Transverse colon (tissue), 4 donors: ENCODE measurements around the gene CYFIP2. TPM values are rescaled to one million over a fixed set of nuclear protein-coding genes. Genes with fewer than 3 reads are reported as not detected.

ENCODE experiments used
- DNase-seq: peaks from one replicate; pipeline ENCODE4 v3.0.0-alpha.2; 2019
- H3K27ac ChIP-seq, 4 donors: fragments of 200-600 bp; sonication (generic); 2 replicates each; pipeline ENCODE4 v1.5.1; 2016 to 2018; ENCODE audit warnings: inconsistent platforms in 4 of 4
- H3K27me3 ChIP-seq: fragments of 200-600 bp; sonication (generic); 2 replicates; pipeline ENCODE4 v1.5.1; 2017; ENCODE audit warnings: inconsistent platforms
- H3K36me3 ChIP-seq, 4 donors: fragments of 200-600 bp; sonication (generic); 2 replicates each; pipeline ENCODE4 v1.5.1; 2017 to 2019; ENCODE audit warnings: inconsistent platforms in 4 of 4
- H3K4me1 ChIP-seq, 4 donors: fragments of 200-600 bp; sonication (generic); 2 replicates each; pipeline ENCODE4 v1.5.1; 2017 to 2020; ENCODE audit warnings: inconsistent platforms in 4 of 4
- H3K4me3 ChIP-seq, 4 donors: fragments of 200-600 bp; sonication (generic); 1 replicate in 1 of 4; 2 replicates in 3 of 4; pipeline versions ENCODE4 v1.5.1 to v1.6.1; 2017 to 2019; ENCODE audit warnings: inconsistent platforms in 4 of 4
- H3K9me3 ChIP-seq, 2 donors: fragments of 200-600 bp; sonication (generic); 2 replicates each; pipeline ENCODE4 v1.5.1; 2017 to 2019; ENCODE audit warnings: inconsistent platforms in 2 of 2
- CTCF ChIP-seq, 5 experiments: fragments of 200-600 bp in 3 of 5; fragments of 450-650 bp in 2 of 5; sonication (generic) in 3 of 5; IDR thresholded peaks; 1 replicate in 2 of 5; 2 replicates in 3 of 5; pipeline ENCODE4 v1.5.1; 2016 to 2017; ENCODE audit warnings: antibody characterized with exemption in 5 of 5, inconsistent platforms in 3 of 5, mild to moderate bottlenecking in 2 of 5, moderate library complexity in 1 of 5
- EP300 ChIP-seq: sonication (generic); formaldehyde crosslinking; IDR thresholded peaks from one replicate; pipeline ENCODE4 v1.6.1; 2017; ENCODE audit warnings: antibody characterized with exemption, low read depth
- POLR2A ChIP-seq: fragments of 450-650 bp; IDR thresholded peaks from one replicate; pipeline ENCODE4 v1.6.1; 2016; ENCODE audit warnings: antibody characterized with exemption, mild to moderate bottlenecking, moderate library complexity
- POLR2AphosphoS5 ChIP-seq, 3 donors: sonication (generic); formaldehyde crosslinking; IDR thresholded peaks; one replicate each; pipeline ENCODE4 v1.6.1; 2016; ENCODE audit warnings: antibody characterized with exemption in 3 of 3
- WGBS, 2 donors: methylation state at CpG; one replicate each; pipeline ENCODE4 v1.1.5; 2018; ENCODE audit warnings: low coverage in 1 of 2; 5-methylcytosine and 5-hydroxymethylcytosine counted together
- in situ Hi-C, 4 donors: fragments of 200-750 bp; cut with MboI; loops; one replicate each; pipeline versions ENCODE4 v1.15.0 to v1.15.1; 2017; ENCODE audit warnings: low sequenced_read_pairs in 3 of 4, low pct_ligation_motif_present in 1 of 4, low pct_unique_long_range_greater_than_20kb in 1 of 4
- intact Hi-C: fragments of 100-400 bp; cut with DNase I; formaldehyde crosslinking; loops from one replicate; pipeline ENCODE4 v1.15.1; 2023; ENCODE audit warnings: low total_unique reads
- total RNA-seq, 4 donors: library from RNA; depleted of rRNA; stranded (reverse); fragments of >200 nt; gene quantifications; one replicate each; pipeline ENCODE4 v1.1.0, GENCODE V29; 2016

The CYFIP2 gene
- total RNA-seq, 4 donors from 2014 or later: 34.0 to 134 (median 41.6) TPM

- in situ Hi-C loops: no loop called here
- TF ChIP-seq POLR2AphosphoS5 (IDR thresholded peaks at IDR 0.05) (no peak), EP300 (no peak), CTCF (IDR thresholded peaks at IDR 0.05) (no peak)
- Histone ChIP-seq H3K27me3 (no peaks in the 10 kb centered on the region), H3K9me3 (no peaks in the 10 kb centered on the region), H3K27ac (no peak overlapping the region), H3K36me3 (no peaks in the 10 kb centered on the region), H3K4me3 (no peak overlapping the region), H3K4me1 (peaks cover 0 to 21% (median 3%) of the 10 kb centered on the region in 4 donors)
- intact Hi-C loops: no loop called here
- WGBS, 2 donors: 29 to 48% methylated on average over 1 to 4 of the region's 4 CpGs
- no peak for DNase-seq
Observed at GRCh38 chr5:157245476-157245875, 20.4 kb upstream of the CYFIP2 start.

GRCh38 chr5:157245886-157246285 is 20.0 kb upstream of the CYFIP2 start:
- Histone ChIP-seq H3K36me3 (no peaks in the 10 kb centered on the region), H3K4me3 (no peak overlapping the region), H3K27me3 (no peaks in the 10 kb centered on the region), H3K27ac (no peak overlapping the region), H3K9me3 (no peaks in the 10 kb centered on the region), H3K4me1 (peaks cover 0 to 21% (median 3%) of the 10 kb centered on the region in 4 donors)
- no peak for DNase-seq
- intact Hi-C loops (no loop called here), in situ Hi-C loops (no loop called here)
- no peak for TF ChIP-seq CTCF (IDR thresholded peaks at IDR 0.05)
- no peak for TF ChIP-seq POLR2AphosphoS5 (IDR thresholded peaks at IDR 0.05)
- TF ChIP-seq POLR2A: no peak
- whole genome bisulfite sequencing, 2 donors: 86% methylated on average over 4 of the region's 4 CpGs; no CpG with 5 or more reads in 1 of the 2 donors

- H3K27ac ChIP-seq: no peak overlapping the region
Observed at GRCh38 chr5:157247267-157247666, 18.7 kb upstream of the CYFIP2 start.

GRCh38 chr5:157248821-157249470 is 17.0 kb upstream of the CYFIP2 start:
- H3K4me3 ChIP-seq: no peak overlapping the region
- no peaks in the 10 kb centered on the region for H3K9me3 ChIP-seq
- WGBS, 2 donors: 69 to 70% methylated on average over 4 to 11 of the region's 11 CpGs
- peaks cover 0 to 24% (median 3%) of the 10 kb centered on the region in 4 donors for H3K4me1 ChIP-seq
- in situ Hi-C loops (no loop called here), intact Hi-C loops (no loop called here)
- DNase-seq: peak; percentile 58
- no peak for TF ChIP-seq POLR2A
- TF ChIP-seq EP300: no peak
- no peak for TF ChIP-seq CTCF (IDR thresholded peaks at IDR 0.05)
- TF ChIP-seq POLR2AphosphoS5 (IDR thresholded peaks at IDR 0.05): no peak
- H3K27me3 ChIP-seq: no peaks in the 10 kb centered on the region
- H3K27ac ChIP-seq: peak overlapping the region; percentile 4 to 45 (median 28)
- H3K36me3 ChIP-seq: no peaks in the 10 kb centered on the region

More at GRCh38 chr5:157247267-157247666, 18.7 kb upstream of the CYFIP2 start:
- Histone ChIP-seq H3K9me3 (no peaks in the 10 kb centered on the region), H3K27me3 (no peaks in the 10 kb centered on the region), H3K4me1 (peaks cover 0 to 21% (median 3%) of the 10 kb centered on the region in 4 donors), H3K36me3 (no peaks in the 10 kb centered on the region), H3K4me3 (no peak overlapping the region)
- intact Hi-C loops: no loop called here
- TF ChIP-seq EP300: no peak
- TF ChIP-seq CTCF (IDR thresholded peaks at IDR 0.05): no peak
- TF ChIP-seq POLR2AphosphoS5 (IDR thresholded peaks at IDR 0.05): no peak
- no peak for TF ChIP-seq POLR2A
- in situ Hi-C loops: no loop called here
- no peak for DNase-seq
